Prostate gland (tissue), 2 donors: ENCODE data around the gene MAGEB18. TPM values are rescaled to one million over a fixed set of nuclear protein-coding genes. Genes with fewer than 3 reads are reported as not detected.

Source experiments
- DNase-seq: peaks from one replicate; pipeline ENCODE4 v3.0.0-alpha.2; 2019; ENCODE audit warnings: low spot score
- H3K27ac ChIP-seq, 2 donors: fragments of 200-600 bp; sonication (generic); 2 replicates each; pipeline ENCODE4 v1.5.1; 2017 to 2019
- H3K27me3 ChIP-seq: fragments of 200-600 bp; sonication (generic); replicated peaks from 2 replicates; pipeline ENCODE4 v1.5.1; 2019; ENCODE audit not compliant: insufficient read depth
- H3K36me3 ChIP-seq, 2 donors: fragments of 200-600 bp; sonication (generic); 1 replicate in 1 of 2; 2 replicates in 1 of 2; pipeline versions ENCODE4 v1.5.1 to v1.8.1; 2017 to 2019
- H3K4me1 ChIP-seq: fragments of 200-600 bp; sonication (generic); replicated peaks from 2 replicates; pipeline ENCODE4 v1.5.1; 2019
- H3K4me3 ChIP-seq, 2 donors: fragments of 200-600 bp; sonication (generic); 2 replicates each; pipeline ENCODE4 v1.5.1; 2017 to 2019
- H3K9me3 ChIP-seq: fragments of 200-600 bp; sonication (generic); 2 replicates; pipeline ENCODE4 v1.5.1; 2017
- CTCF ChIP-seq, 4 experiments: fragments of 200-600 bp in 2 of 4; fragments of 450-650 bp in 2 of 4; sonication (generic) in 2 of 4; IDR thresholded peaks; 1 replicate in 3 of 4; 2 replicates in 1 of 4; pipeline ENCODE4 v1.5.1; 2016 to 2019; ENCODE audit warnings: antibody characterized with exemption in 4 of 4, mild to moderate bottlenecking in 2 of 4, moderate library complexity in 2 of 4
- POLR2A ChIP-seq: fragments of 450-650 bp; IDR thresholded peaks from one replicate; pipeline ENCODE4 v1.6.1; 2016; ENCODE audit warnings: antibody characterized with exemption, mild to moderate bottlenecking
- POLR2AphosphoS5 ChIP-seq: sonication (generic); formaldehyde crosslinking; IDR thresholded peaks from one replicate; pipeline ENCODE4 v1.6.1; 2017; ENCODE audit warnings: antibody characterized with exemption
- WGBS: methylation state at CpG from one replicate; pipeline ENCODE4 v1.1.5; 2018; 5-methylcytosine and 5-hydroxymethylcytosine counted together
- intact Hi-C: fragments of 100-400 bp; cut with DNase I; formaldehyde crosslinking; loops from one replicate; pipeline ENCODE4 v1.14.2; 2022
- total RNA-seq, 2 donors: library from RNA; depleted of rRNA; stranded (reverse); fragments of >200 nt; gene quantifications; one replicate each; pipeline ENCODE4 v1.1.0, GENCODE V29; 2016

Gene MAGEB18
- total RNA-seq, result not detected

- no peaks in the 10 kb centered on the region for H3K4me1 ChIP-seq
- TF ChIP-seq POLR2AphosphoS5 (no peak), CTCF (IDR thresholded peaks at IDR 0.05) (no peak), POLR2A (no peak)
- H3K36me3 ChIP-seq, result no peaks in the 10 kb centered on the region
- H3K9me3 ChIP-seq, result no peaks in the 10 kb centered on the region
- DNase-seq, result no peak
- H3K4me3 ChIP-seq, result no peak within 1 kb of the TSS
- no peaks in the 10 kb centered on the region for H3K27me3 ChIP-seq
- 84% methylated on average over 11 of the region's 11 CpGs for WGBS
- intact Hi-C loops, result no loop called here
- no peak within 1 kb of the TSS for H3K27ac ChIP-seq
These were observed at the start of gene MAGEB18 for GRCh38 chrX:26138274-26138673. TSS of gene MAGEB18 (plus strand) at chrX:26138343. CDS start at chrX:26138986, 643 bp downstream.

GRCh38 chrX:26100421-26100920, 37.7 kb upstream of the MAGEB18 start:
- no peaks in the 10 kb centered on the region for H3K4me1 ChIP-seq
- H3K9me3 ChIP-seq, result no peaks in the 10 kb centered on the region
- TF ChIP-seq CTCF (IDR thresholded peaks at IDR 0.05) (no peak), POLR2A (no peak)
- no peak for DNase-seq
- no peaks in the 10 kb centered on the region for H3K36me3 ChIP-seq
- H3K27ac ChIP-seq, result no peak overlapping the region
- H3K4me3 ChIP-seq, result no peak overlapping the region
- H3K27me3 ChIP-seq, result no peaks in the 10 kb centered on the region
- 66% methylated on average over 3 of the region's 3 CpGs for WGBS
- intact Hi-C loops, result no loop called here

- TF ChIP-seq POLR2AphosphoS5 (no peak), CTCF (IDR thresholded peaks at IDR 0.05) (no peak), POLR2A (no peak)
- DNase-seq, result no peak
- Histone ChIP-seq H3K9me3 (no peaks in the 10 kb centered on the region), H3K4me1 (no peaks in the 10 kb centered on the region), H3K27me3 (no peaks in the 10 kb centered on the region), H3K36me3 (no peaks in the 10 kb centered on the region), H3K4me3 (no peak overlapping the region), H3K27ac (no peak overlapping the region)
- 80% methylated on average over 1 of the region's 1 CpG for WGBS
- intact Hi-C loops, result no loop called here
These were observed 29.0 kb upstream of the MAGEB18 start for GRCh38 chrX:26109142-26109541.

- intact Hi-C loops, result no loop called here
These were observed 7.9 kb downstream of the MAGEB18 start for GRCh38 chrX:26146024-26146423.

More at GRCh38 chrX:26146024-26146423, 7.9 kb downstream of the MAGEB18 start:
- Histone ChIP-seq H3K27ac (no peak overlapping the region), H3K4me1 (no peaks in the 10 kb centered on the region), H3K4me3 (no peak overlapping the region), H3K27me3 (no peaks in the 10 kb centered on the region), H3K36me3 (no peaks in the 10 kb centered on the region), H3K9me3 (no peaks in the 10 kb centered on the region)
- TF ChIP-seq POLR2AphosphoS5, result no peak
- no peak for TF ChIP-seq CTCF (IDR thresholded peaks at IDR 0.05)
- no peak for TF ChIP-seq POLR2A
- DNase-seq, result no peak
- 18% methylated on average over 2 of the region's 2 CpGs for WGBS
